ENCODE results near the gene SERPINA3.

GRCh38 chr14:94581127-94581999, 30.8 kb upstream of the SERPINA3 start, which contains the start of gene SERPINA5:
- TF ChIP-seq CTCF (IDR thresholded peaks at IDR 0.05 in 2 of 3, conservative IDR thresholded peaks at IDR 0.05 in 1 of 3; ENCODE audit: control insufficient read depth in 2 of 3, extremely low read depth in 1 of 3, insufficient read depth in 1 of 3, low read depth in 3 of 3, low read length in 3 of 3) (no peak), NBN (IDR thresholded peaks at IDR 0.05) (no peak), SREBF1 (IDR thresholded peaks at IDR 0.05; ENCODE audit: low read length) (no peak), CHD2 (IDR thresholded peaks at IDR 0.05; ENCODE audit: borderline replicate concordance, low read depth, low read length) (no peak), RAD21 (IDR thresholded peaks at IDR 0.05; ENCODE audit: insufficient read depth, low read depth, low read length) (no peak)

All from GM12878 (cell line).